Fibroblast of lung (primary cell): ENCODE measurements around the gene HLA-G.

ENCODE experiments used
- CTCF ChIP-seq, 2 donors: IDR thresholded peaks in 1 of 2; conservative IDR thresholded peaks in 1 of 2; 1 replicate in 1 of 2; 2 replicates in 1 of 2; pipeline ENCODE4 v1.5.1; 2011 to 2012; ENCODE audit warnings: low read length in 2 of 2, control low read depth in 1 of 2, inconsistent platforms in 1 of 2, low read depth in 1 of 2, mild to moderate bottlenecking in 1 of 2
- EZH2 ChIP-seq: IDR thresholded peaks from 2 replicates; pipeline ENCODE4 v1.5.1; 2012; ENCODE audit warnings: low read length, control low read depth, mild to moderate bottlenecking; ENCODE audit errors: missing control alignments

- no peak for TF ChIP-seq CTCF (conservative IDR thresholded peaks at IDR 0.05 in 1 of 2, IDR thresholded peaks at IDR 0.05 in 1 of 2; ENCODE audit: low read depth in 1 of 2, low read length in 2 of 2)
- TF ChIP-seq EZH2: no peak
Measured at GRCh38 chr6:29828471-29828797, 809 bp downstream of the HLA-G start.
